Measurements from ENCODE around the gene ALG11.
A peak's percentile ranks its signal among the peaks of the same experiment; 100 is the strongest.

The ALG11 gene

GRCh38 chr13:52006523-52007245 is 5.5 kb upstream of the ALG11 start:
- Histone ChIP-seq H3K9me3 (no peaks in the 10 kb centered on the region), H3K4me2 (no peak overlapping the region), H3K36me3 (no peaks in the 10 kb centered on the region), H3K27ac (no peak overlapping the region), H3K4me3 (no peak overlapping the region), H3K4me1 (0 out of 2 replicates have a peak, but pooled peaks cover 5% of the 10 kb centered on the region), H3K9ac (no peak overlapping the region), H3K27me3 (peaks cover 30% of the 10 kb centered on the region), H4K20me1 (peaks cover 18% of the 10 kb centered on the region)
- TF ChIP-seq Cebpa-rat (IDR thresholded peaks at IDR 0.05), result no peak

GRCh38 chr13:52009946-52010345 is 2.3 kb upstream of the ALG11 start:
- TF ChIP-seq Cebpa-rat (IDR thresholded peaks at IDR 0.05), result no peak
- Histone ChIP-seq H4K20me1 (peaks cover 18% of the 10 kb centered on the region), H3K4me3 (no peak overlapping the region), H3K36me3 (peaks cover 1% of the 10 kb centered on the region; the same call in 1 of the 2 replicates), H3K9me3 (no peaks in the 10 kb centered on the region), H3K9ac (no peak overlapping the region), H3K27me3 (peaks cover 33% of the 10 kb centered on the region), H3K4me1 (peaks cover 18% of the 10 kb centered on the region), H3K4me2 (no peak overlapping the region), H3K27ac (no peak overlapping the region)

- Histone ChIP-seq H3K4me3 (peak within 1 kb of the TSS; percentile 90), H4K20me1 (peaks cover 19% of the 10 kb centered on the region), H3K27me3 (peaks cover 33% of the 10 kb centered on the region), H3K4me1 (peaks cover 18% of the 10 kb centered on the region), H3K9ac (peak within 1 kb of the TSS; percentile 79), H3K36me3 (peaks cover 12% of the 10 kb centered on the region), H3K9me3 (peaks cover 6% of the 10 kb centered on the region), H3K27ac (peak within 1 kb of the TSS; percentile 61; the same call in 1 of the 2 replicates), H3K4me2 (peak within 1 kb of the TSS; percentile 100)
- no peak for TF ChIP-seq Cebpa-rat (IDR thresholded peaks at IDR 0.05)
These were observed 1.1 kb upstream of the ALG11 start, which contains the start of gene ATP7B for GRCh38 chr13:52010890-52011631. TSS of gene ATP7B (minus strand) at chr13:52011450. CDS start at chr13:52011337, 113 bp downstream.

GRCh38 chr13:52012512-52012836 is 276 bp downstream of the ALG11 start:
- peaks cover 33% of the 10 kb centered on the region for H3K27me3 ChIP-seq

GRCh38 chr13:52016296-52016695 is 4.1 kb downstream of the ALG11 start:
- H3K4me2 ChIP-seq, result no peak overlapping the region
- H3K27me3 ChIP-seq, result peaks cover 7% of the 10 kb centered on the region
- peaks cover 13% of the 10 kb centered on the region for H3K4me1 ChIP-seq
- H3K4me3 ChIP-seq, result no peak overlapping the region
- peaks cover 25% of the 10 kb centered on the region for H4K20me1 ChIP-seq
- TF ChIP-seq Cebpa-rat (IDR thresholded peaks at IDR 0.05), result no peak
- H3K9me3 ChIP-seq, result peaks cover 6% of the 10 kb centered on the region
- peaks cover 61% of the 10 kb centered on the region for H3K36me3 ChIP-seq
- no peak overlapping the region for H3K9ac ChIP-seq
- H3K27ac ChIP-seq, result no peak overlapping the region

More at GRCh38 chr13:52012512-52012836, 276 bp downstream of the ALG11 start:
- H3K27ac ChIP-seq, result peak overlapping the region; percentile 61
- H4K20me1 ChIP-seq, result peaks cover 33% of the 10 kb centered on the region
- H3K4me3 ChIP-seq, result peak overlapping the region; percentile 90
- peaks cover 18% of the 10 kb centered on the region for H3K4me1 ChIP-seq
- peak overlapping the region; percentile 79 for H3K9ac ChIP-seq
- peak overlapping the region; percentile 83 for H3K4me2 ChIP-seq
- H3K9me3 ChIP-seq, result peaks cover 6% of the 10 kb centered on the region
- no peak for TF ChIP-seq Cebpa-rat (IDR thresholded peaks at IDR 0.05)
- H3K36me3 ChIP-seq, result peaks cover 26% of the 10 kb centered on the region

GRCh38 chr13:52020191-52020590 is 8.0 kb downstream of the ALG11 start:
- no peak overlapping the region for H3K4me3 ChIP-seq
- peaks cover 6% of the 10 kb centered on the region for H3K9me3 ChIP-seq
- no peaks in the 10 kb centered on the region for H3K4me1 ChIP-seq
- no peaks in the 10 kb centered on the region for H3K27me3 ChIP-seq
- no peak overlapping the region for H3K9ac ChIP-seq
- peaks cover 95% of the 10 kb centered on the region for H3K36me3 ChIP-seq
- H4K20me1 ChIP-seq, result peaks cover 27% of the 10 kb centered on the region; the same call in 1 of the 2 replicates
- no peak overlapping the region for H3K27ac ChIP-seq
- TF ChIP-seq Cebpa-rat (IDR thresholded peaks at IDR 0.05), result no peak
- H3K4me2 ChIP-seq, result no peak overlapping the region

- no peaks in the 10 kb centered on the region for H3K27me3 ChIP-seq
- peaks cover 95% of the 10 kb centered on the region for H3K36me3 ChIP-seq
- no peaks in the 10 kb centered on the region for H3K4me1 ChIP-seq
- no peak overlapping the region for H3K4me2 ChIP-seq
- H3K9ac ChIP-seq, result no peak overlapping the region
- H3K27ac ChIP-seq, result no peak overlapping the region
- no peak overlapping the region for H3K4me3 ChIP-seq
- H3K9me3 ChIP-seq, result no peaks in the 10 kb centered on the region
- no peak for TF ChIP-seq Cebpa-rat (IDR thresholded peaks at IDR 0.05)
- peaks cover 27% of the 10 kb centered on the region; the same call in 1 of the 2 replicates for H4K20me1 ChIP-seq
These were observed 10.2 kb downstream of the ALG11 start for GRCh38 chr13:52022356-52022755.

GRCh38 chr13:52024481-52024880 is 12.3 kb downstream of the ALG11 start, which contains the start of gene UTP14C:
TSS of gene UTP14C (plus strand) at chr13:52024691. CDS start at chr13:52028805, 4,114 bp downstream.
- Histone ChIP-seq H3K4me3 (no peak within 1 kb of the TSS), H3K27me3 (no peaks in the 10 kb centered on the region), H3K9ac (no peak within 1 kb of the TSS), H3K27ac (no peak within 1 kb of the TSS), H4K20me1 (peaks cover 18% of the 10 kb centered on the region; the same call in 1 of the 2 replicates), H3K9me3 (no peaks in the 10 kb centered on the region), H3K36me3 (peaks cover 98% of the 10 kb centered on the region), H3K4me1 (no peaks in the 10 kb centered on the region), H3K4me2 (no peak within 1 kb of the TSS)
- TF ChIP-seq Cebpa-rat (IDR thresholded peaks at IDR 0.05), result no peak

- Histone ChIP-seq H3K9me3 (no peaks in the 10 kb centered on the region), H3K4me1 (no peaks in the 10 kb centered on the region), H3K4me2 (no peak overlapping the region), H3K36me3 (peaks cover 98% of the 10 kb centered on the region), H3K27ac (no peak overlapping the region), H3K27me3 (no peaks in the 10 kb centered on the region), H4K20me1 (peaks cover 18% of the 10 kb centered on the region; the same call in 1 of the 2 replicates), H3K4me3 (no peak overlapping the region), H3K9ac (no peak overlapping the region)
- TF ChIP-seq Cebpa-rat (IDR thresholded peaks at IDR 0.05), result no peak
These were observed 13.5 kb downstream of the ALG11 start for GRCh38 chr13:52025475-52026245.

Data from BLaER1 (cell line).